Transverse colon (tissue), 4 donors: ENCODE results near the gene LRPAP1. TPM values are rescaled to one million over a fixed set of nuclear protein-coding genes. Genes with fewer than 3 reads are reported as not detected.

Experiments used
- DNase-seq: peaks from one replicate; pipeline ENCODE4 v3.0.0-alpha.2; 2019
- H3K27ac ChIP-seq, 4 donors: fragments of 200-600 bp; sonication (generic); 2 replicates each; pipeline ENCODE4 v1.5.1; 2016 to 2018; ENCODE audit warnings: inconsistent platforms in 4 of 4
- H3K27me3 ChIP-seq: fragments of 200-600 bp; sonication (generic); 2 replicates; pipeline ENCODE4 v1.5.1; 2017; ENCODE audit warnings: inconsistent platforms
- H3K36me3 ChIP-seq, 4 donors: fragments of 200-600 bp; sonication (generic); 2 replicates each; pipeline ENCODE4 v1.5.1; 2017 to 2019; ENCODE audit warnings: inconsistent platforms in 4 of 4
- H3K4me1 ChIP-seq, 4 donors: fragments of 200-600 bp; sonication (generic); 2 replicates each; pipeline ENCODE4 v1.5.1; 2017 to 2020; ENCODE audit warnings: inconsistent platforms in 4 of 4
- H3K4me3 ChIP-seq, 4 donors: fragments of 200-600 bp; sonication (generic); 1 replicate in 1 of 4; 2 replicates in 3 of 4; pipeline versions ENCODE4 v1.5.1 to v1.6.1; 2017 to 2019; ENCODE audit warnings: inconsistent platforms in 4 of 4
- H3K9me3 ChIP-seq, 2 donors: fragments of 200-600 bp; sonication (generic); 2 replicates each; pipeline ENCODE4 v1.5.1; 2017 to 2019; ENCODE audit warnings: inconsistent platforms in 2 of 2
- EP300 ChIP-seq: sonication (generic); formaldehyde crosslinking; IDR thresholded peaks from one replicate; pipeline ENCODE4 v1.6.1; 2017; ENCODE audit warnings: antibody characterized with exemption, low read depth
- POLR2A ChIP-seq: fragments of 450-650 bp; IDR thresholded peaks from one replicate; pipeline ENCODE4 v1.6.1; 2016; ENCODE audit warnings: antibody characterized with exemption, mild to moderate bottlenecking, moderate library complexity
- POLR2AphosphoS5 ChIP-seq, 3 donors: sonication (generic); formaldehyde crosslinking; IDR thresholded peaks; one replicate each; pipeline ENCODE4 v1.6.1; 2016; ENCODE audit warnings: antibody characterized with exemption in 3 of 3
- WGBS, 2 donors: methylation state at CpG; one replicate each; pipeline ENCODE4 v1.1.5; 2018; ENCODE audit warnings: low coverage in 1 of 2; 5-methylcytosine and 5-hydroxymethylcytosine counted together
- in situ Hi-C, 4 donors: fragments of 200-750 bp; cut with MboI; loops; one replicate each; pipeline versions ENCODE4 v1.15.0 to v1.15.1; 2017; ENCODE audit warnings: low sequenced_read_pairs in 3 of 4, low pct_ligation_motif_present in 1 of 4, low pct_unique_long_range_greater_than_20kb in 1 of 4
- intact Hi-C: fragments of 100-400 bp; cut with DNase I; formaldehyde crosslinking; loops from one replicate; pipeline ENCODE4 v1.15.1; 2023; ENCODE audit warnings: low total_unique reads
- total RNA-seq, 4 donors: library from RNA; depleted of rRNA; stranded (reverse); fragments of >200 nt; gene quantifications; one replicate each; pipeline ENCODE4 v1.1.0, GENCODE V29; 2016
- TF ChIP-seq, protein P1 (sequence below), 5 experiments: fragments of 200-600 bp in 3 of 5; fragments of 450-650 bp in 2 of 5; sonication (generic) in 3 of 5; IDR thresholded peaks; 1 replicate in 2 of 5; 2 replicates in 3 of 5; pipeline ENCODE4 v1.5.1; 2016 to 2017; ENCODE audit warnings: antibody characterized with exemption in 5 of 5, inconsistent platforms in 3 of 5, mild to moderate bottlenecking in 2 of 5, moderate library complexity in 1 of 5

The LRPAP1 gene
- total RNA-seq, 4 donors from 2014 or later = 98.6 to 140 (median 115) TPM

DNA sequence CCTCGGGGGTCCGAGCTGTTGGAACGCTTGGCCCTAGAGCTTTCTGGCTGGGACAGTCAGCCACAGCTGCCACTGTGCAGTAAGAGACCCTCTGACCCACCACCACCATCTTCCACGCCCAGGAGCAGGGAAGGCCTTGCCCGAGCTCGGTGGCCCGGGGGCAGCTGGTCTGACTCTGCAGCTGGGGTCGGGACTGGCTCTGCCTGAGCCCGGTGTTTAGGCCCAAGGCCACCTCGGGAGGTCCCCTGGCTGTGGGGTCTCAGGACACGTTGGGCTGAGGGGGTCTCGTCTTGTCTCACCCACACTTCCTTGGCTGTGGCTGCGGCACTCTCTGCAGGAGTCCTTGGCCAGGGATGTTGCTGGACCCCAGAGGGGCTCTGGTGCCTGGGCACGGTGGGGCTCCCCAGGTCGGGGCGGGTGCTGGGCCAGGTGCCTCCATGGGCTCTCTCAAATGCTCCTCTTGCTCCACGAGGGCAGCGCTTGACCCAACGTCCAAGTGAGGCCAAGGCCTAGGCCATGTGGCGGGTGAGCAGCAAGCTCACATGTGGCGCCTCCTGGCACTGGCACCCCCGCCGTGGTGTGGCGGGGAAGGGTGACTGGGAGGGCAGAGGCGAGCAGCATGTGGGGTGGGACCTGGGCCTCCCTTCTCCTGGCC is 46.2 kb downstream of the LRPAP1 start:
- Histone ChIP-seq H3K4me3 (no peak overlapping the region), H3K27me3 (peaks cover 77% of the 10 kb centered on the region), H3K9me3 (no peaks in the 10 kb centered on the region), H3K27ac (no peak overlapping the region), H3K4me1 (peaks cover 2 to 30% (median 23%) of the 10 kb centered on the region in 4 donors), H3K36me3 (no peaks in the 10 kb centered on the region)
- no peak for DNase-seq
- TF ChIP-seq POLR2AphosphoS5 (IDR thresholded peaks at IDR 0.05) (no peak), EP300 (no peak), POLR2A (no peak)
- TF ChIP-seq, protein P1, sequence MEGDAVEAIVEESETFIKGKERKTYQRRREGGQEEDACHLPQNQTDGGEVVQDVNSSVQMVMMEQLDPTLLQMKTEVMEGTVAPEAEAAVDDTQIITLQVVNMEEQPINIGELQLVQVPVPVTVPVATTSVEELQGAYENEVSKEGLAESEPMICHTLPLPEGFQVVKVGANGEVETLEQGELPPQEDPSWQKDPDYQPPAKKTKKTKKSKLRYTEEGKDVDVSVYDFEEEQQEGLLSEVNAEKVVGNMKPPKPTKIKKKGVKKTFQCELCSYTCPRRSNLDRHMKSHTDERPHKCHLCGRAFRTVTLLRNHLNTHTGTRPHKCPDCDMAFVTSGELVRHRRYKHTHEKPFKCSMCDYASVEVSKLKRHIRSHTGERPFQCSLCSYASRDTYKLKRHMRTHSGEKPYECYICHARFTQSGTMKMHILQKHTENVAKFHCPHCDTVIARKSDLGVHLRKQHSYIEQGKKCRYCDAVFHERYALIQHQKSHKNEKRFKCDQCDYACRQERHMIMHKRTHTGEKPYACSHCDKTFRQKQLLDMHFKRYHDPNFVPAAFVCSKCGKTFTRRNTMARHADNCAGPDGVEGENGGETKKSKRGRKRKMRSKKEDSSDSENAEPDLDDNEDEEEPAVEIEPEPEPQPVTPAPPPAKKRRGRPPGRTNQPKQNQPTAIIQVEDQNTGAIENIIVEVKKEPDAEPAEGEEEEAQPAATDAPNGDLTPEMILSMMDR (IDR thresholded peaks at IDR 0.05) = no peak
- intact Hi-C loops = no loop called here
- 73% methylated on average over 25 of the region's 25 CpGs; no CpG with 5 or more reads in 1 of the 2 donors for WGBS, 2 donors
- in situ Hi-C loops = no loop called here

GRCh38 chr4:3485011-3485791 is 47.0 kb downstream of the LRPAP1 start:
- in situ Hi-C loops = no loop called here
- Histone ChIP-seq H3K27ac (no peak overlapping the region), H3K27me3 (peaks cover 82% of the 10 kb centered on the region), H3K36me3 (no peaks in the 10 kb centered on the region), H3K9me3 (no peaks in the 10 kb centered on the region), H3K4me3 (peak overlapping the region in 2 of 4 donors; percentile 5 to 18), H3K4me1 (peaks cover 2 to 35% (median 24%) of the 10 kb centered on the region in 4 donors)
- TF ChIP-seq POLR2AphosphoS5 (IDR thresholded peaks at IDR 0.05) (no peak), EP300 (no peak), POLR2A (no peak)
- TF ChIP-seq, protein P1 (IDR thresholded peaks at IDR 0.05) = no peak
- intact Hi-C loops = no loop called here
- 14% methylated on average over 22 of the region's 36 CpGs; no CpG with 5 or more reads in 1 of the 2 donors for WGBS, 2 donors
- peak; percentile 35 for DNase-seq

- peak; percentile 44 for DNase-seq
- Histone ChIP-seq H3K4me3 (peak overlapping the region in 2 of 4 donors; percentile 9 to 18), H3K4me1 (peaks cover 2 to 35% (median 25%) of the 10 kb centered on the region in 4 donors), H3K27me3 (peaks cover 85% of the 10 kb centered on the region), H3K36me3 (no peaks in the 10 kb centered on the region), H3K27ac (no peak overlapping the region), H3K9me3 (no peaks in the 10 kb centered on the region)
- TF ChIP-seq POLR2AphosphoS5 (IDR thresholded peaks at IDR 0.05) = no peak
- TF ChIP-seq EP300 = no peak
- no peak for TF ChIP-seq POLR2A
- TF ChIP-seq, protein P1 (IDR thresholded peaks at IDR 0.05) = no peak
- in situ Hi-C loops (no loop called here), intact Hi-C loops (no loop called here)
- 25% methylated on average over 28 of the region's 45 CpGs; no CpG with 5 or more reads in 1 of the 2 donors for WGBS, 2 donors
These were observed 47.9 kb downstream of the LRPAP1 start for GRCh38 chr4:3484057-3484973.
